Activated CD4-positive, alpha-beta memory T cell treated with anti-CD3 and anti-CD28 coated beads for 36 hours (primary cell): Measurements from ENCODE around the gene EFHC2. TPM values are rescaled to one million over a fixed set of nuclear protein-coding genes. Genes with fewer than 3 reads are reported as not detected.

Experiments used
- CTCF ChIA-PET: fragments of 350-600 bp; sonication (Branson Sonifier 250); formaldehyde crosslinking; loops from one replicate; lab custom pipeline; 2021; ENCODE audit warnings: antibody characterized with exemption, inconsistent platforms; lab: Charles Lee
- POLR2A ChIA-PET: fragments of 350-600 bp; sonication (Branson Sonifier 250); formaldehyde crosslinking; loops from one replicate; lab custom pipeline; 2021; ENCODE audit warnings: antibody characterized with exemption; lab: Charles Lee
- DNase-seq: peaks from one replicate; pipeline ENCODE4 v3.0.0-alpha.2; 2020
- H3K27ac Mint-ChIP-seq: one replicate; pipeline ENCODE4 v1.8.0; 2021; ENCODE audit warnings: mixed read lengths
- H3K27me3 Mint-ChIP-seq: one replicate; pipeline ENCODE4 v1.8.0; 2021; ENCODE audit warnings: mixed read lengths
- H3K36me3 Mint-ChIP-seq: one replicate; pipeline ENCODE4 v1.8.0; 2021; ENCODE audit warnings: mixed read lengths
- H3K4me1 Mint-ChIP-seq: one replicate; pipeline ENCODE4 v1.8.0; 2021; ENCODE audit warnings: low read depth, mixed read lengths
- H3K4me3 Mint-ChIP-seq: one replicate; pipeline ENCODE4 v1.8.0; 2021; ENCODE audit warnings: mild to moderate bottlenecking, mixed read lengths
- H3K9me3 Mint-ChIP-seq: one replicate; pipeline ENCODE4 v1.8.0; 2021; ENCODE audit warnings: mixed read lengths
- intact Hi-C: fragments of 100-400 bp; cut with micrococcal nuclease; formaldehyde crosslinking; loops from one replicate; pipeline ENCODE4 v1.15.1; 2023
- total RNA-seq, 2 experiments: library from RNA; stranded (reverse); gene quantifications; one replicate each; pipeline ENCODE4 v1.2.3, GENCODE V29; 2021

The EFHC2 gene
- total RNA-seq, 2 experiments from 2014 or later, result 0.24 to 0.58 TPM

GRCh38 chrX:44167116-44167515 is 176.4 kb downstream of the EFHC2 start:
- ChIA-PET CTCF (no interaction called here), POLR2A (no interaction called here)
- H3K27ac Mint-ChIP-seq, result no peak overlapping the region
- H3K9me3 Mint-ChIP-seq, result no peaks in the 10 kb centered on the region
- intact Hi-C loops, result no loop called here
- H3K36me3 Mint-ChIP-seq, result no peaks in the 10 kb centered on the region
- H3K4me3 Mint-ChIP-seq, result no peak overlapping the region
- DNase-seq, result no peak
- H3K4me1 Mint-ChIP-seq, result no peaks in the 10 kb centered on the region
- H3K27me3 Mint-ChIP-seq, result no peaks in the 10 kb centered on the region

GRCh38 chrX:44162964-44163475 is 180.5 kb downstream of the EFHC2 start:
- intact Hi-C loops, result no loop called here
- no peaks in the 10 kb centered on the region for H3K4me1 Mint-ChIP-seq
- CTCF ChIA-PET, result no interaction called here
- no peak overlapping the region for H3K27ac Mint-ChIP-seq
- H3K36me3 Mint-ChIP-seq, result peaks cover 2% of the 10 kb centered on the region
- no peaks in the 10 kb centered on the region for H3K9me3 Mint-ChIP-seq
- no peak overlapping the region for H3K4me3 Mint-ChIP-seq
- no peak for DNase-seq
- POLR2A ChIA-PET, result no interaction called here
- no peaks in the 10 kb centered on the region for H3K27me3 Mint-ChIP-seq

DNA sequence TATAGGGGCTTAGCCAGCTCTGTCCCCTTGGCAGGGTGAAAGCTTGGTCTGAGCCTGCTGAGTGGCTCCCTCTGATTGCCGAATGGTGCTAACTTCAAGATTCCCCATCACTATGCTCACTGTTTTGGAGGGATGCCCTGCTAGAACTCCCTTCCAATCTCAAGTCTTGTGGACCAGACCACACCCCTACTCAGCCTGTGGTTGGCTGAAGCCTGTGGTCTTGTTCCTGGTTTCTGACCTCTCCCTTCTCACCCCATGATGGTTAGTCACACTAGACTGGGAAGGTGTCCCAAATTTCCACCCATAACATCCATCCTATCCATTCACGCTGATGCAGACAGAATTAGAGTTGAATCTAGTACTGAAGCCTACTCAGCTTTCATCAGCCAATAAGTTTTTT is 185.6 kb downstream of the EFHC2 start:
- no peaks in the 10 kb centered on the region for H3K4me1 Mint-ChIP-seq
- intact Hi-C loops, result no loop called here
- ChIA-PET CTCF (no interaction called here), POLR2A (no interaction called here)
- no peak overlapping the region for H3K27ac Mint-ChIP-seq
- peaks cover 2% of the 10 kb centered on the region for H3K36me3 Mint-ChIP-seq
- DNase-seq, result no peak
- no peak overlapping the region for H3K4me3 Mint-ChIP-seq
- no peaks in the 10 kb centered on the region for H3K27me3 Mint-ChIP-seq
- H3K9me3 Mint-ChIP-seq, result no peaks in the 10 kb centered on the region

GRCh38 chrX:44157283-44157682 is 186.2 kb downstream of the EFHC2 start:
- Mint-ChIP-seq H3K27me3 (no peaks in the 10 kb centered on the region), H3K9me3 (no peaks in the 10 kb centered on the region), H3K27ac (no peak overlapping the region), H3K4me1 (no peaks in the 10 kb centered on the region), H3K36me3 (peaks cover 2% of the 10 kb centered on the region), H3K4me3 (no peak overlapping the region)
- CTCF ChIA-PET, result no interaction called here
- POLR2A ChIA-PET, result no interaction called here
- intact Hi-C loops, result no loop called here
- DNase-seq, result no peak

- no peak overlapping the region for H3K4me3 Mint-ChIP-seq
- intact Hi-C loops, result no loop called here
- peaks cover 2% of the 10 kb centered on the region for H3K36me3 Mint-ChIP-seq
- POLR2A ChIA-PET, result no interaction called here
- no peaks in the 10 kb centered on the region for H3K9me3 Mint-ChIP-seq
- CTCF ChIA-PET, result no interaction called here
- H3K4me1 Mint-ChIP-seq, result no peaks in the 10 kb centered on the region
- no peaks in the 10 kb centered on the region for H3K27me3 Mint-ChIP-seq
- H3K27ac Mint-ChIP-seq, result no peak overlapping the region
- no peak for DNase-seq
These were observed 186.7 kb downstream of the EFHC2 start for GRCh38 chrX:44156726-44157125.

DNA sequence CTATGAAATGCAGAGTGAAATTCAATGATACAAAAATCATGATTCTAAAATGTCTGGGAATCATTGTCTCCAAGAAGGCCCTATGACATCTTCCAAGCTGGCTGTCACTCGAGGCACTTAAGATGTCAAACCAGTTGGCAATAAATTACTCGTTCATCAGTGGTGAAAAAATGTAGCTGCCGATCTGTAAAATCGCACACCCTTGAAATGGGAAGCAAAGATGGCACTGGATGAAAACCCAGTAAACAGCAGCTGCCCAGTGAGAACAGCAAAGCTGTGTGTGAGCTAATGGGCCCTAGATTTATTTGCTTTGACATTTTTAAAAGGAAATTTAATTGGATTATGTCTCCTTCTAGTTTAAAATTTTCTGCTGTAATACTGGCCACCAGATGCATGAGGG is 188.3 kb downstream of the EFHC2 start:
- CTCF ChIA-PET, result no interaction called here
- intact Hi-C loops, result no loop called here

GRCh38 chrX:44152852-44153251 is 190.6 kb downstream of the EFHC2 start:
- Mint-ChIP-seq H3K4me1 (no peaks in the 10 kb centered on the region), H3K9me3 (no peaks in the 10 kb centered on the region), H3K27me3 (no peaks in the 10 kb centered on the region), H3K36me3 (no peaks in the 10 kb centered on the region), H3K4me3 (no peak overlapping the region), H3K27ac (no peak overlapping the region)
- intact Hi-C loops, result no loop called here
- ChIA-PET POLR2A (no interaction called here), CTCF (no interaction called here)
- DNase-seq, result no peak

More for the DNA sequence above, 188.3 kb downstream of the EFHC2 start:
- no peak overlapping the region for H3K4me3 Mint-ChIP-seq
- POLR2A ChIA-PET, result no interaction called here
- no peak overlapping the region for H3K27ac Mint-ChIP-seq
- no peak for DNase-seq
- peaks cover 1% of the 10 kb centered on the region for H3K36me3 Mint-ChIP-seq
- H3K27me3 Mint-ChIP-seq, result no peaks in the 10 kb centered on the region
- no peaks in the 10 kb centered on the region for H3K9me3 Mint-ChIP-seq
- no peaks in the 10 kb centered on the region for H3K4me1 Mint-ChIP-seq

GRCh38 chrX:44147130-44147529 is 196.3 kb downstream of the EFHC2 start:
- Mint-ChIP-seq H3K4me1 (no peaks in the 10 kb centered on the region), H3K4me3 (no peak overlapping the region), H3K36me3 (no peaks in the 10 kb centered on the region), H3K27ac (no peak overlapping the region), H3K27me3 (no peaks in the 10 kb centered on the region), H3K9me3 (no peaks in the 10 kb centered on the region)
- POLR2A ChIA-PET, result no interaction called here
- DNase-seq, result no peak
- CTCF ChIA-PET, result no interaction called here
- intact Hi-C loops, result no loop called here

GRCh38 chrX:44144177-44144945 is 199.1 kb downstream of the EFHC2 start:
- no peak for DNase-seq
- CTCF ChIA-PET, result no interaction called here
- POLR2A ChIA-PET, result no interaction called here
- Mint-ChIP-seq H3K4me1 (no peaks in the 10 kb centered on the region), H3K4me3 (no peak overlapping the region), H3K27ac (no peak overlapping the region), H3K9me3 (no peaks in the 10 kb centered on the region), H3K27me3 (no peaks in the 10 kb centered on the region), H3K36me3 (no peaks in the 10 kb centered on the region)
- intact Hi-C loops, result no loop called here

- H3K4me1 Mint-ChIP-seq, result no peaks in the 10 kb centered on the region
These were observed 200.3 kb downstream of the EFHC2 start for GRCh38 chrX:44143061-44143602.

DNA sequence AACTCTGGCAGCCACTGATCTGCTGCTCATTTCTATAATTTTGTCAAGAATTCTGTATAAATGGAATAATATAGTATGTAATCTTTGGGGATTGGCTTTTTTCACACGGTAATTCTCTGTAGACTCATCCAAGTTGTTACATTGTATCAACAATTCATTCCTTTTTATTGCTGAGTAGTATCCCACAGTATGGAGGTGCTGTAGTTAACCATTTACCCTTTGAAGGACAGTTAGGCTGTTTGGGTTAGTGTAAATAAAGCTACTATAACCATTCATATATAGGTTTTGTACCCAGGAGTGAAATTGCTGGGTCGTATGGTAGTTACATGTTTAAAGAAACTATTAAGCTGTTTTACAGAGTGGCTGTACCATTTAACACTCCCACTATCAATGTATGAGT is 213.3 kb downstream of the EFHC2 start:
- no peak overlapping the region for H3K27ac Mint-ChIP-seq
- intact Hi-C loops, result no loop called here

More at GRCh38 chrX:44143061-44143602, 200.3 kb downstream of the EFHC2 start:
- intact Hi-C loops, result no loop called here
- H3K27ac Mint-ChIP-seq, result no peak overlapping the region
- no peak for DNase-seq
- H3K36me3 Mint-ChIP-seq, result no peaks in the 10 kb centered on the region
- no peaks in the 10 kb centered on the region for H3K27me3 Mint-ChIP-seq
- POLR2A ChIA-PET, result no interaction called here
- H3K9me3 Mint-ChIP-seq, result no peaks in the 10 kb centered on the region
- CTCF ChIA-PET, result no interaction called here
- H3K4me3 Mint-ChIP-seq, result no peak overlapping the region

GRCh38 chrX:44113337-44113736 is 230.1 kb downstream of the EFHC2 start:
- DNase-seq, result no peak
- ChIA-PET POLR2A (no interaction called here), CTCF (interaction anchor here (1.0 kb wide), 1 partner anchor 23 kb away, joined by 3 read pairs; no protein-coding TSS in a partner anchor)
- H3K27ac Mint-ChIP-seq, result no peak overlapping the region
- no peaks in the 10 kb centered on the region for H3K9me3 Mint-ChIP-seq
- H3K4me1 Mint-ChIP-seq, result no peaks in the 10 kb centered on the region
- no peaks in the 10 kb centered on the region for H3K36me3 Mint-ChIP-seq
- H3K4me3 Mint-ChIP-seq, result no peak overlapping the region
- H3K27me3 Mint-ChIP-seq, result no peaks in the 10 kb centered on the region
- intact Hi-C loops, result no loop called here

More for the DNA sequence above, 213.3 kb downstream of the EFHC2 start:
- no peak overlapping the region for H3K4me3 Mint-ChIP-seq
- no peak for DNase-seq
- H3K36me3 Mint-ChIP-seq, result no peaks in the 10 kb centered on the region
- no peaks in the 10 kb centered on the region for H3K9me3 Mint-ChIP-seq
- H3K4me1 Mint-ChIP-seq, result no peaks in the 10 kb centered on the region
- CTCF ChIA-PET, result no interaction called here
- peaks cover 1% of the 10 kb centered on the region for H3K27me3 Mint-ChIP-seq
- POLR2A ChIA-PET, result no interaction called here

GRCh38 chrX:44106864-44107263 is 236.6 kb downstream of the EFHC2 start:
- Mint-ChIP-seq H3K36me3 (no peaks in the 10 kb centered on the region), H3K4me3 (no peak overlapping the region), H3K9me3 (no peaks in the 10 kb centered on the region), H3K27ac (no peak overlapping the region), H3K27me3 (no peaks in the 10 kb centered on the region), H3K4me1 (no peaks in the 10 kb centered on the region)
- intact Hi-C loops, result no loop called here
- no peak for DNase-seq
- POLR2A ChIA-PET, result interaction anchor here (0.5 kb wide), 1 partner anchor 885 kb away, joined by 4 read pairs; no protein-coding TSS in a partner anchor
- CTCF ChIA-PET, result no interaction called here
